ENCODE data around the gene BLZF1. TPM values are rescaled to one million over a fixed set of nuclear protein-coding genes. Genes with fewer than 3 reads are reported as not detected.

The BLZF1 gene
- total and polyA plus RNA-seq, 2 of the 8 experiments (the other 6 are each of a cell fraction or from before 2014, with no cell fraction given): 1.8 to 10.3 TPM

DNA sequence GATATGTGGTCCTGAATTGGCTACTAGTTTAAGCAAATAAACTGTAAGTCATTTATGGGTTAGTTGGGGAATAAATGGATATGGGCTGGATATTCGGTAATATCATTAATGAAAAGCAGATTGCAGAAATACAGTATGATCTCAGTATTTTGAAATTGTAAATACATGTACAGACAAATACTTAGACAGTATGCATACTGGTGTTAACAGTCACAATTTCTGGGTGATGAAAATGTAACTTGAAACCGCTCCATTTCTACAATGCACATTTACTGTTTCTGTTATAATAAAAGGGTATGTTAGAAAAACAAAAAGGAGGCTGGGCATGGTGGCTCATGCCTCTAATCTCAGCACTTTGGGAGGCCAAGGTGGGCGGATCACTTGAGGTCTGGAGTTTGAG lies 28.0 kb downstream of the BLZF1 start (continued):
- TF ChIP-seq, protein P1, sequence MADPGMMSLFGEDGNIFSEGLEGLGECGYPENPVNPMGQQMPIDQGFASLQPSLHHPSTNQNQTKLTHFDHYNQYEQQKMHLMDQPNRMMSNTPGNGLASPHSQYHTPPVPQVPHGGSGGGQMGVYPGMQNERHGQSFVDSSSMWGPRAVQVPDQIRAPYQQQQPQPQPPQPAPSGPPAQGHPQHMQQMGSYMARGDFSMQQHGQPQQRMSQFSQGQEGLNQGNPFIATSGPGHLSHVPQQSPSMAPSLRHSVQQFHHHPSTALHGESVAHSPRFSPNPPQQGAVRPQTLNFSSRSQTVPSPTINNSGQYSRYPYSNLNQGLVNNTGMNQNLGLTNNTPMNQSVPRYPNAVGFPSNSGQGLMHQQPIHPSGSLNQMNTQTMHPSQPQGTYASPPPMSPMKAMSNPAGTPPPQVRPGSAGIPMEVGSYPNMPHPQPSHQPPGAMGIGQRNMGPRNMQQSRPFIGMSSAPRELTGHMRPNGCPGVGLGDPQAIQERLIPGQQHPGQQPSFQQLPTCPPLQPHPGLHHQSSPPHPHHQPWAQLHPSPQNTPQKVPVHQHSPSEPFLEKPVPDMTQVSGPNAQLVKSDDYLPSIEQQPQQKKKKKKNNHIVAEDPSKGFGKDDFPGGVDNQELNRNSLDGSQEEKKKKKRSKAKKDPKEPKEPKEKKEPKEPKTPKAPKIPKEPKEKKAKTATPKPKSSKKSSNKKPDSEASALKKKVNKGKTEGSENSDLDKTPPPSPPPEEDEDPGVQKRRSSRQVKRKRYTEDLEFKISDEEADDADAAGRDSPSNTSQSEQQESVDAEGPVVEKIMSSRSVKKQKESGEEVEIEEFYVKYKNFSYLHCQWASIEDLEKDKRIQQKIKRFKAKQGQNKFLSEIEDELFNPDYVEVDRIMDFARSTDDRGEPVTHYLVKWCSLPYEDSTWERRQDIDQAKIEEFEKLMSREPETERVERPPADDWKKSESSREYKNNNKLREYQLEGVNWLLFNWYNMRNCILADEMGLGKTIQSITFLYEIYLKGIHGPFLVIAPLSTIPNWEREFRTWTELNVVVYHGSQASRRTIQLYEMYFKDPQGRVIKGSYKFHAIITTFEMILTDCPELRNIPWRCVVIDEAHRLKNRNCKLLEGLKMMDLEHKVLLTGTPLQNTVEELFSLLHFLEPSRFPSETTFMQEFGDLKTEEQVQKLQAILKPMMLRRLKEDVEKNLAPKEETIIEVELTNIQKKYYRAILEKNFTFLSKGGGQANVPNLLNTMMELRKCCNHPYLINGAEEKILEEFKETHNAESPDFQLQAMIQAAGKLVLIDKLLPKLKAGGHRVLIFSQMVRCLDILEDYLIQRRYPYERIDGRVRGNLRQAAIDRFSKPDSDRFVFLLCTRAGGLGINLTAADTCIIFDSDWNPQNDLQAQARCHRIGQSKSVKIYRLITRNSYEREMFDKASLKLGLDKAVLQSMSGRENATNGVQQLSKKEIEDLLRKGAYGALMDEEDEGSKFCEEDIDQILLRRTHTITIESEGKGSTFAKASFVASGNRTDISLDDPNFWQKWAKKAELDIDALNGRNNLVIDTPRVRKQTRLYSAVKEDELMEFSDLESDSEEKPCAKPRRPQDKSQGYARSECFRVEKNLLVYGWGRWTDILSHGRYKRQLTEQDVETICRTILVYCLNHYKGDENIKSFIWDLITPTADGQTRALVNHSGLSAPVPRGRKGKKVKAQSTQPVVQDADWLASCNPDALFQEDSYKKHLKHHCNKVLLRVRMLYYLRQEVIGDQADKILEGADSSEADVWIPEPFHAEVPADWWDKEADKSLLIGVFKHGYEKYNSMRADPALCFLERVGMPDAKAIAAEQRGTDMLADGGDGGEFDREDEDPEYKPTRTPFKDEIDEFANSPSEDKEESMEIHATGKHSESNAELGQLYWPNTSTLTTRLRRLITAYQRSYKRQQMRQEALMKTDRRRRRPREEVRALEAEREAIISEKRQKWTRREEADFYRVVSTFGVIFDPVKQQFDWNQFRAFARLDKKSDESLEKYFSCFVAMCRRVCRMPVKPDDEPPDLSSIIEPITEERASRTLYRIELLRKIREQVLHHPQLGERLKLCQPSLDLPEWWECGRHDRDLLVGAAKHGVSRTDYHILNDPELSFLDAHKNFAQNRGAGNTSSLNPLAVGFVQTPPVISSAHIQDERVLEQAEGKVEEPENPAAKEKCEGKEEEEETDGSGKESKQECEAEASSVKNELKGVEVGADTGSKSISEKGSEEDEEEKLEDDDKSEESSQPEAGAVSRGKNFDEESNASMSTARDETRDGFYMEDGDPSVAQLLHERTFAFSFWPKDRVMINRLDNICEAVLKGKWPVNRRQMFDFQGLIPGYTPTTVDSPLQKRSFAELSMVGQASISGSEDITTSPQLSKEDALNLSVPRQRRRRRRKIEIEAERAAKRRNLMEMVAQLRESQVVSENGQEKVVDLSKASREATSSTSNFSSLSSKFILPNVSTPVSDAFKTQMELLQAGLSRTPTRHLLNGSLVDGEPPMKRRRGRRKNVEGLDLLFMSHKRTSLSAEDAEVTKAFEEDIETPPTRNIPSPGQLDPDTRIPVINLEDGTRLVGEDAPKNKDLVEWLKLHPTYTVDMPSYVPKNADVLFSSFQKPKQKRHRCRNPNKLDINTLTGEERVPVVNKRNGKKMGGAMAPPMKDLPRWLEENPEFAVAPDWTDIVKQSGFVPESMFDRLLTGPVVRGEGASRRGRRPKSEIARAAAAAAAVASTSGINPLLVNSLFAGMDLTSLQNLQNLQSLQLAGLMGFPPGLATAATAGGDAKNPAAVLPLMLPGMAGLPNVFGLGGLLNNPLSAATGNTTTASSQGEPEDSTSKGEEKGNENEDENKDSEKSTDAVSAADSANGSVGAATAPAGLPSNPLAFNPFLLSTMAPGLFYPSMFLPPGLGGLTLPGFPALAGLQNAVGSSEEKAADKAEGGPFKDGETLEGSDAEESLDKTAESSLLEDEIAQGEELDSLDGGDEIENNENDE (IDR thresholded peaks at IDR 0.05; ENCODE audit: insufficient replicate concordance, low read length): no peak
- TF ChIP-seq SAP30 (IDR thresholded peaks at IDR 0.05; ENCODE audit: insufficient read depth, insufficient replicate concordance, low read length) (no peak), RNF2 (IDR thresholded peaks at IDR 0.05; ENCODE audit: borderline replicate concordance, low read depth, low read length, missing control alignments, poor library complexity, severe bottlenecking) (no peak), CHD1 (IDR thresholded peaks at IDR 0.05; ENCODE audit: low read depth, low read length) (no peak), RBBP5 (IDR thresholded peaks at IDR 0.05; ENCODE audit: borderline replicate concordance, low read depth, low read length) (no peak)
